Esophagus squamous epithelium (tissue), 4 donors: ENCODE data around the gene TMC8.

Experiments used
- CTCF ChIP-seq, 6 experiments: fragments of 450-650 bp in 4 of 6; fragments of 200-600 bp in 2 of 6; sonication (generic) in 2 of 6; IDR thresholded peaks; one replicate each; pipeline ENCODE4 v1.5.1; 2016 to 2019; ENCODE audit warnings: antibody characterized with exemption in 6 of 6, mild to moderate bottlenecking in 4 of 6, moderate library complexity in 4 of 6
- POLR2A ChIP-seq, 4 donors: fragments of 450-650 bp; IDR thresholded peaks; one replicate each; pipeline ENCODE4 v1.6.1; 2017; ENCODE audit warnings: antibody characterized with exemption in 4 of 4, mild to moderate bottlenecking in 4 of 4, moderate library complexity in 3 of 4

DNA sequence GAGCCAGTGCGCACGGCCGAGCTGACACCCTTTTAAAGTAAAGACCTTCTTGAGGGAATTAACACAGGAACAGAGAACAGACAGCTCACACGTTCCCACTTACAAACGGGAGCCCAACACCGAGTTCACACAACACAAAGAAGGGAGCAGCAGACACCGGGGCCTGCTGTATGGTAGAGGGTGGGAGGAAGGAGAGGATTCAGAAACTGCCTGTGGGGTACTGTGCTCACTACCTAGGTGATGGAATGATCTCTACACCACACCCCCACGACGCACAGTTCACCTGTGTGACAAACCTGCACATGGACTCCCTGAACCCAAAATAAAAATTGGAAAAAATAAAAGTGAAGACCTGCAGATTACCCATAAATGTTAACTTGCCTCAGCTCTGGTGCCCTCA, 34.5 kb upstream of the TMC8 start:
- no peak for TF ChIP-seq CTCF (IDR thresholded peaks at IDR 0.05)
- TF ChIP-seq POLR2A (IDR thresholded peaks at IDR 0.05): no peak
